Neuronal stem cell (in vitro differentiated cells): ENCODE results near the gene ENOSF1.

Source experiments
- DNase-seq: peaks from one replicate; pipeline ENCODE4 v3.0.0-alpha.2; 2013; ENCODE audit warnings: low spot score
- H2AFZ ChIP-seq: one replicate; pipeline ENCODE4 v1.6.1; 2013; ENCODE audit warnings: mild to moderate bottlenecking, low read length, inconsistent platforms
- H2AK5ac ChIP-seq: 2 replicates; pipeline ENCODE4 v1.6.1; 2013; ENCODE audit warnings: low read depth, mild to moderate bottlenecking, inconsistent platforms, low read length, moderate library complexity, mixed read lengths
- H2BK120ac ChIP-seq: 2 replicates; pipeline ENCODE4 v1.6.1; 2013; ENCODE audit warnings: low read depth, mild to moderate bottlenecking, inconsistent platforms, low read length, moderate library complexity, mixed read lengths
- H2BK12ac ChIP-seq: one replicate; pipeline ENCODE4 v1.6.1; 2013; ENCODE audit warnings: low read length, inconsistent platforms
- H2BK15ac ChIP-seq: 2 replicates; pipeline ENCODE4 v1.6.1; 2013; ENCODE audit warnings: mild to moderate bottlenecking, low read length, inconsistent platforms, mixed read lengths
- H2BK5ac ChIP-seq: one replicate; pipeline ENCODE4 v1.6.1; 2013; ENCODE audit warnings: inconsistent platforms, mild to moderate bottlenecking, low read length, moderate library complexity
- H3K14ac ChIP-seq: one replicate; pipeline ENCODE4 v1.6.1; 2013; ENCODE audit warnings: low read length, inconsistent platforms
- H3K18ac ChIP-seq: 2 replicates; pipeline ENCODE4 v1.6.1; 2013; ENCODE audit warnings: low read length, inconsistent platforms
- H3K23ac ChIP-seq: 2 replicates; pipeline ENCODE4 v1.6.1; 2013; ENCODE audit warnings: low read depth, mild to moderate bottlenecking, mixed read lengths, low read length, inconsistent platforms; ENCODE audit not compliant: poor library complexity
- H3K27ac ChIP-seq: replicated peaks from 3 replicates; pipeline ENCODE4 v1.5.1; 2013; ENCODE audit warnings: low read length, inconsistent platforms
- H3K27me3 ChIP-seq, 3 experiments: 2 replicates each; pipeline ENCODE4 v1.6.1; 2013; ENCODE audit warnings: low read length in 3 of 3, mild to moderate bottlenecking in 2 of 3, inconsistent platforms in 1 of 3, low read depth in 1 of 3, mixed read lengths in 1 of 3, moderate library complexity in 1 of 3; ENCODE audit not compliant: control insufficient read depth in 3 of 3, insufficient read depth in 3 of 3
- H3K36me3 ChIP-seq, 2 donors: replicated peaks in 1 of 2; 2 replicates each; pipeline ENCODE4 v1.6.1; 2013; ENCODE audit warnings: low read length in 2 of 2; ENCODE audit not compliant: control insufficient read depth in 2 of 2, insufficient read depth in 2 of 2
- H3K4ac ChIP-seq: 2 replicates; pipeline ENCODE4 v1.6.1; 2013; ENCODE audit warnings: inconsistent platforms, mild to moderate bottlenecking, low read length, moderate library complexity
- H3K4me1 ChIP-seq, 2 donors: 1 replicate in 1 of 2; 2 replicates in 1 of 2; pipeline ENCODE4 v1.6.1; 2013; ENCODE audit warnings: low read length in 2 of 2, low read depth in 1 of 2; ENCODE audit not compliant: control insufficient read depth in 2 of 2, insufficient read depth in 1 of 2
- H3K4me2 ChIP-seq: one replicate; pipeline ENCODE4 v1.6.1; 2013; ENCODE audit warnings: mild to moderate bottlenecking, low read length, inconsistent platforms; ENCODE audit not compliant: insufficient read depth, poor library complexity, severe bottlenecking
- H3K4me3 ChIP-seq, 2 donors: 2 replicates each; pipeline ENCODE4 v1.5.1; 2013; ENCODE audit warnings: low read length in 2 of 2, mild to moderate bottlenecking in 2 of 2, inconsistent platforms in 1 of 2, moderate library complexity in 1 of 2
- H3K79me1 ChIP-seq: one replicate; pipeline ENCODE4 v1.6.1; 2013; ENCODE audit warnings: low read depth, mild to moderate bottlenecking, inconsistent platforms, low read length, moderate library complexity
- H3K9ac ChIP-seq: one replicate; pipeline ENCODE4 v1.6.1; 2013; ENCODE audit warnings: mild to moderate bottlenecking, low read depth, low read length, inconsistent platforms; ENCODE audit not compliant: poor library complexity
- H3K9me3 ChIP-seq, 2 donors: replicated peaks in 1 of 2; 2 replicates each; pipeline versions ENCODE3 to v1.6.1; 2013; ENCODE audit warnings: low read length in 2 of 2, mild to moderate bottlenecking in 2 of 2, inconsistent platforms in 1 of 2, low read depth in 1 of 2, mixed read lengths in 1 of 2, moderate library complexity in 1 of 2; ENCODE audit not compliant: control insufficient read depth in 2 of 2, insufficient read depth in 1 of 2
- H4K8ac ChIP-seq: one replicate; pipeline ENCODE4 v1.6.1; 2013; ENCODE audit warnings: low read depth, mild to moderate bottlenecking, inconsistent platforms, low read length, moderate library complexity
- H4K91ac ChIP-seq: one replicate; pipeline ENCODE4 v1.6.1; 2013; ENCODE audit warnings: low read length, low read depth, mild to moderate bottlenecking, inconsistent platforms; ENCODE audit not compliant: poor library complexity
- WGBS, 2 donors: extraction: QIAGEN DNeasy Blood & Tissue Kit; methylation state at CpG; one replicate each; pipeline ENCODE4 v1.1.7; 2013; ENCODE audit warnings: missing lambda C conversion rate in 2 of 2, mixed read lengths in 1 of 2; ENCODE audit not compliant: insufficient read length in 2 of 2, insufficient replicate concordance in 1 of 2; ENCODE audit errors: extremely low coverage in 2 of 2; 5-methylcytosine and 5-hydroxymethylcytosine counted together

Gene ENOSF1

GRCh38 chr18:641224-641623, 71.2 kb downstream of the ENOSF1 start:
- no peak overlapping the region for H4K91ac ChIP-seq
- H2BK5ac ChIP-seq, result no peak overlapping the region
- peaks cover 3 to 7% of the 10 kb centered on the region in 2 donors for H3K9me3 ChIP-seq
- peaks cover 0 to 3% of the 10 kb centered on the region in 2 donors for H3K4me1 ChIP-seq
- no peak overlapping the region for H3K4me3 ChIP-seq
- H3K27me3 ChIP-seq, result no peaks in the 10 kb centered on the region
- DNase-seq, result no peak
- no peak overlapping the region for H3K27ac ChIP-seq
- H3K4me2 ChIP-seq, result no peak overlapping the region
- H3K4ac ChIP-seq, result no peak overlapping the region
- no peak overlapping the region for H2AFZ ChIP-seq
- H3K9ac ChIP-seq, result no peak overlapping the region
- H2BK15ac ChIP-seq, result no peak overlapping the region
- no peak overlapping the region for H3K14ac ChIP-seq
- H3K18ac ChIP-seq, result peak overlapping the region; percentile 52
- H2BK120ac ChIP-seq, result no peak overlapping the region
- no peak overlapping the region for H2AK5ac ChIP-seq
- H3K36me3 ChIP-seq, result no peaks in the 10 kb centered on the region
- no CpG with 5 or more reads among the region's 6 CpGs for WGBS, 2 donors
- H4K8ac ChIP-seq, result no peak overlapping the region
- no peak overlapping the region for H2BK12ac ChIP-seq
- H3K23ac ChIP-seq, result no peak overlapping the region
- no peaks in the 10 kb centered on the region for H3K79me1 ChIP-seq

GRCh38 chr18:635171-635570, 77.3 kb downstream of the ENOSF1 start:
- no peaks in the 10 kb centered on the region for H3K9me3 ChIP-seq
- no peak overlapping the region for H3K9ac ChIP-seq
- DNase-seq, result no peak
- H2BK12ac ChIP-seq, result no peak overlapping the region
- no peak overlapping the region for H2BK5ac ChIP-seq
- peak overlapping the region; percentile 62 for H2AFZ ChIP-seq
- H2BK120ac ChIP-seq, result no peak overlapping the region
- no peak overlapping the region for H3K27ac ChIP-seq
- H4K91ac ChIP-seq, result no peak overlapping the region
- peaks cover 5 to 7% of the 10 kb centered on the region in 2 donors for H3K4me1 ChIP-seq
- no peaks in the 10 kb centered on the region for H3K27me3 ChIP-seq
- H3K4me3 ChIP-seq, result no peak overlapping the region
- H3K18ac ChIP-seq, result no peak overlapping the region
- H3K4me2 ChIP-seq, result no peak overlapping the region
- no peak overlapping the region for H3K4ac ChIP-seq
- H2BK15ac ChIP-seq, result no peak overlapping the region
- H3K14ac ChIP-seq, result no peak overlapping the region
- no CpG with 5 or more reads among the region's 8 CpGs for WGBS, 2 donors
- H3K23ac ChIP-seq, result no peak overlapping the region
- no peaks in the 10 kb centered on the region for H3K79me1 ChIP-seq
- no peaks in the 10 kb centered on the region for H3K36me3 ChIP-seq
- no peak overlapping the region for H2AK5ac ChIP-seq
- H4K8ac ChIP-seq, result no peak overlapping the region

GRCh38 chr18:634551-635045, 77.8 kb downstream of the ENOSF1 start:
- H3K14ac ChIP-seq, result no peak overlapping the region
- no peak overlapping the region for H3K4me3 ChIP-seq
- H3K4ac ChIP-seq, result no peak overlapping the region
- no peak overlapping the region for H4K91ac ChIP-seq
- H3K9me3 ChIP-seq, result no peaks in the 10 kb centered on the region
- no peak overlapping the region for H3K9ac ChIP-seq
- no peak overlapping the region for H2BK120ac ChIP-seq
- no peak overlapping the region for H3K27ac ChIP-seq
- H2AFZ ChIP-seq, result peak overlapping the region; percentile 62
- H2BK12ac ChIP-seq, result no peak overlapping the region
- H3K27me3 ChIP-seq, result no peaks in the 10 kb centered on the region
- H3K36me3 ChIP-seq, result no peaks in the 10 kb centered on the region
- no peak overlapping the region for H2BK15ac ChIP-seq
- H4K8ac ChIP-seq, result no peak overlapping the region
- no peak overlapping the region for H2AK5ac ChIP-seq
- H3K18ac ChIP-seq, result no peak overlapping the region
- H2BK5ac ChIP-seq, result no peak overlapping the region
- H3K23ac ChIP-seq, result no peak overlapping the region
- no peak for DNase-seq
- no peak overlapping the region for H3K4me2 ChIP-seq
- H3K4me1 ChIP-seq, result peaks cover 5 to 7% of the 10 kb centered on the region in 2 donors
- H3K79me1 ChIP-seq, result no peaks in the 10 kb centered on the region
- no CpG with 5 or more reads among the region's 2 CpGs for WGBS, 2 donors

- Histone ChIP-seq H3K4me2 (no peak overlapping the region), H3K4me3 (no peak overlapping the region), H3K36me3 (no peaks in the 10 kb centered on the region), H3K79me1 (no peaks in the 10 kb centered on the region), H2BK5ac (no peak overlapping the region), H3K9ac (no peak overlapping the region), H2AFZ (no peak overlapping the region), H3K9me3 (no peaks in the 10 kb centered on the region), H3K27me3 (no peaks in the 10 kb centered on the region), H3K14ac (no peak overlapping the region), H3K4me1 (peaks cover 5 to 7% of the 10 kb centered on the region in 2 donors), H4K91ac (no peak overlapping the region), H2BK12ac (no peak overlapping the region), H3K27ac (no peak overlapping the region), H2BK120ac (no peak overlapping the region), H2BK15ac (no peak overlapping the region), H2AK5ac (no peak overlapping the region), H3K23ac (no peak overlapping the region), H4K8ac (no peak overlapping the region), H3K18ac (no peak overlapping the region), H3K4ac (no peak overlapping the region)
- DNase-seq, result no peak
Measured at GRCh38 chr18:631560-631959, 80.9 kb downstream of the ENOSF1 start.
